CD4-positive, alpha-beta T cell (primary cell): Measurements from ENCODE around the gene SCAF8. TPM values are rescaled to one million over a fixed set of nuclear protein-coding genes. Genes with fewer than 3 reads are reported as not detected.

ENCODE experiments used
- ATAC-seq: fragments of 200-7000 bp; cut with Tn5 transposase; one replicate; pipeline ENCODE4 v1.10.0; 2022; ENCODE audit warnings: mild to moderate bottlenecking; ENCODE audit not compliant: poor library complexity
- CTCF ChIA-PET: fragments of 350-600 bp; sonication (Branson Sonifier 250); formaldehyde crosslinking; loops from one replicate; lab custom pipeline; 2021; ENCODE audit warnings: antibody characterized with exemption, inconsistent platforms; lab: Charles Lee
- POLR2A ChIA-PET: fragments of 350-600 bp; sonication (Branson Sonifier 250); formaldehyde crosslinking; loops from one replicate; lab custom pipeline; 2021; ENCODE audit warnings: antibody characterized with exemption, inconsistent platforms; lab: Charles Lee
- DNase-seq, 14 experiments: peaks; one replicate each; pipeline ENCODE4 v3.0.0-alpha.2; 2013 to 2020; ENCODE audit warnings: mixed read lengths in 2 of 14
- H3K27ac ChIP-seq, 2 donors: one replicate each; pipeline versions ENCODE4 v1.5.1 to v1.7.0; 2013; ENCODE audit warnings: low read length in 2 of 2, low read depth in 1 of 2, mild to moderate bottlenecking in 1 of 2
- H3K27me3 ChIP-seq, 2 experiments: 1 replicate in 1 of 2; 2 replicates in 1 of 2; pipeline versions ENCODE4 v1.6.1 to v1.7.0; 2013; ENCODE audit warnings: low read length in 2 of 2, control low read depth in 1 of 2, mild to moderate bottlenecking in 1 of 2, moderate library complexity in 1 of 2; ENCODE audit not compliant: insufficient read depth in 2 of 2, control insufficient read depth in 1 of 2
- H3K36me3 ChIP-seq: one replicate; pipeline ENCODE4 v1.6.1; 2013; ENCODE audit warnings: low read length, control low read depth; ENCODE audit not compliant: insufficient read depth
- H3K4me1 ChIP-seq: one replicate; pipeline ENCODE4 v1.6.1; 2013; ENCODE audit warnings: low read length, control low read depth; ENCODE audit not compliant: insufficient read depth
- H3K4me3 ChIP-seq: one replicate; pipeline ENCODE4 v1.5.1; 2013; ENCODE audit warnings: mild to moderate bottlenecking, low read length, moderate library complexity
- H3K9me3 ChIP-seq, 2 experiments: 1 replicate in 1 of 2; 2 replicates in 1 of 2; pipeline versions ENCODE4 v1.6.1 to v1.7.0; 2013; ENCODE audit warnings: low read length in 2 of 2, mild to moderate bottlenecking in 2 of 2, control low read depth in 1 of 2, moderate library complexity in 1 of 2; ENCODE audit not compliant: control insufficient read depth in 1 of 2, insufficient read depth in 1 of 2
- H3K27ac Mint-ChIP-seq: one replicate; pipeline ENCODE4 v1.8.0; 2020; ENCODE audit warnings: mixed read lengths
- H3K27me3 Mint-ChIP-seq: one replicate; pipeline ENCODE4 v1.8.0; 2021; ENCODE audit warnings: mixed read lengths
- H3K36me3 Mint-ChIP-seq: one replicate; pipeline ENCODE4 v1.8.0; 2021; ENCODE audit warnings: low read depth, mixed read lengths
- H3K4me1 Mint-ChIP-seq: one replicate; pipeline ENCODE4 v1.8.0; 2021; ENCODE audit warnings: low read depth, mixed read lengths
- H3K4me3 Mint-ChIP-seq: one replicate; pipeline ENCODE4 v1.8.0; 2020; ENCODE audit warnings: mild to moderate bottlenecking, mixed read lengths
- H3K9me3 Mint-ChIP-seq: one replicate; pipeline ENCODE4 v1.8.0; 2020; ENCODE audit warnings: mixed read lengths
- intact Hi-C, 2 experiments: fragments of 100-400 bp; cut with DNase I in 1 of 2; cut with micrococcal nuclease in 1 of 2; formaldehyde crosslinking; loops; one replicate each; pipeline versions ENCODE4 v1.15.1 to v1.9.0; 2023 to 2025; cut with DNase I, micrococcal nuclease
- total RNA-seq, 174 experiments: library from RNA in 2 of 174; stranded (reverse) in 2 of 174; gene quantifications; one replicate each; pipeline ENCODE4 v1.2.3 and lab custom pipeline; 2021 to 2026
- TF ChIP-seq, protein P1 (sequence below): fragments of 200-600 bp; IDR thresholded peaks from one replicate; pipeline ENCODE4 v1.8.0; 2022; ENCODE audit warnings: antibody characterized with exemption, mild to moderate bottlenecking

The SCAF8 gene
- total RNA-seq, 2 experiments from 2014 or later: 82.6 to 83.8 TPM

GRCh38 chr6:154829970-154830369 is 96.8 kb downstream of the SCAF8 start:
- ATAC-seq: no peak

GRCh38 chr6:154830771-154831170 is 97.6 kb downstream of the SCAF8 start:
- Mint-ChIP-seq H3K9me3 (no peaks in the 10 kb centered on the region), H3K4me3 (no peak overlapping the region), H3K27ac (no peak overlapping the region), H3K4me1 (peaks cover 34% of the 10 kb centered on the region), H3K36me3 (peaks cover 88% of the 10 kb centered on the region), H3K27me3 (no peaks in the 10 kb centered on the region)
- no peak overlapping the region for H3K27ac ChIP-seq
- no peaks in the 10 kb centered on the region for H3K9me3 ChIP-seq
- ChIA-PET CTCF (interaction anchor here (1.3 kb wide), 1 partner anchor 155 kb away, joined by 4 read pairs; no protein-coding TSS in a partner anchor), POLR2A (no interaction called here)
- TF ChIP-seq, protein P1, sequence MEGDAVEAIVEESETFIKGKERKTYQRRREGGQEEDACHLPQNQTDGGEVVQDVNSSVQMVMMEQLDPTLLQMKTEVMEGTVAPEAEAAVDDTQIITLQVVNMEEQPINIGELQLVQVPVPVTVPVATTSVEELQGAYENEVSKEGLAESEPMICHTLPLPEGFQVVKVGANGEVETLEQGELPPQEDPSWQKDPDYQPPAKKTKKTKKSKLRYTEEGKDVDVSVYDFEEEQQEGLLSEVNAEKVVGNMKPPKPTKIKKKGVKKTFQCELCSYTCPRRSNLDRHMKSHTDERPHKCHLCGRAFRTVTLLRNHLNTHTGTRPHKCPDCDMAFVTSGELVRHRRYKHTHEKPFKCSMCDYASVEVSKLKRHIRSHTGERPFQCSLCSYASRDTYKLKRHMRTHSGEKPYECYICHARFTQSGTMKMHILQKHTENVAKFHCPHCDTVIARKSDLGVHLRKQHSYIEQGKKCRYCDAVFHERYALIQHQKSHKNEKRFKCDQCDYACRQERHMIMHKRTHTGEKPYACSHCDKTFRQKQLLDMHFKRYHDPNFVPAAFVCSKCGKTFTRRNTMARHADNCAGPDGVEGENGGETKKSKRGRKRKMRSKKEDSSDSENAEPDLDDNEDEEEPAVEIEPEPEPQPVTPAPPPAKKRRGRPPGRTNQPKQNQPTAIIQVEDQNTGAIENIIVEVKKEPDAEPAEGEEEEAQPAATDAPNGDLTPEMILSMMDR: no peak
- H3K4me3 ChIP-seq: no peak overlapping the region
- H3K27me3 ChIP-seq: no peaks in the 10 kb centered on the region
- intact Hi-C loops: no loop called here
- H3K36me3 ChIP-seq: peaks cover 61% of the 10 kb centered on the region
- ATAC-seq (no peak), DNase-seq (no peak)
- H3K4me1 ChIP-seq: no peaks in the 10 kb centered on the region

More at GRCh38 chr6:154829970-154830369, 96.8 kb downstream of the SCAF8 start:
- peaks cover 69% of the 10 kb centered on the region for H3K36me3 ChIP-seq
- ChIA-PET POLR2A (no interaction called here), CTCF (interaction anchor here (1.3 to 1.4 kb wide), 2 partner anchors 154 kb away, joined by 4 read pairs; no protein-coding TSS in a partner anchor)
- Mint-ChIP-seq H3K27ac (no peak overlapping the region), H3K4me1 (peaks cover 27% of the 10 kb centered on the region), H3K9me3 (no peaks in the 10 kb centered on the region), H3K4me3 (no peak overlapping the region), H3K36me3 (peaks cover 88% of the 10 kb centered on the region), H3K27me3 (no peaks in the 10 kb centered on the region)
- no peaks in the 10 kb centered on the region for H3K27me3 ChIP-seq
- no peak overlapping the region for H3K4me3 ChIP-seq
- DNase-seq: no peak
- no peaks in the 10 kb centered on the region for H3K4me1 ChIP-seq
- TF ChIP-seq, protein P1: no peak
- intact Hi-C loops: no loop called here
- no peaks in the 10 kb centered on the region for H3K9me3 ChIP-seq
- H3K27ac ChIP-seq: no peak overlapping the region

DNA sequence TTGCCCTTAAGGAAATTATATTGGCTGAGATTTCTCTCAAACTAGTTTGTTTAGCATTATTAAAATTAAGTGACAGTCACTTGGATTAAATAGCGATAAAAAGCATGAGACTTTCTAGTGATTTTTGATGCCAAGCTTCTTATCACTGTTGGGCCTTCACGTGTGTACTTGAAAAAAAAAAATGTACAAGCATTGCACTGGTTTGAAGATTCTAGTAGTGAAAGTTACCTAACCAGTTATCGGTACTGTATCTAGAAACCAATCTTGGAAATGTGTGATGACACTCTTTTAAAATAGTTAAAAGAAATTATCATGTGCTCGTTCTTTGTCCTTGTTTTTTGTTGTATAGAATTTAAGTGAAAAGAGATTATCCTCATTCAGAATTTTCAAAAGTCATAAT is 102.1 kb downstream of the SCAF8 start:
- peaks cover 72% of the 10 kb centered on the region for H3K36me3 Mint-ChIP-seq
- intact Hi-C loops: no loop called here
- TF ChIP-seq, protein P1: no peak
- H3K4me1 ChIP-seq: no peaks in the 10 kb centered on the region
- no peak overlapping the region for H3K27ac ChIP-seq
- H3K9me3 ChIP-seq: no peaks in the 10 kb centered on the region
- no peak overlapping the region for H3K27ac Mint-ChIP-seq
- no peaks in the 10 kb centered on the region for H3K27me3 Mint-ChIP-seq
- no peak overlapping the region for H3K4me3 ChIP-seq
- peaks cover 41% of the 10 kb centered on the region for H3K36me3 ChIP-seq
- no peaks in the 10 kb centered on the region for H3K9me3 Mint-ChIP-seq
- ATAC-seq (no peak), DNase-seq (no peak)
- POLR2A ChIA-PET: no interaction called here
- no peak overlapping the region for H3K4me3 Mint-ChIP-seq
- H3K27me3 ChIP-seq: no peaks in the 10 kb centered on the region
- CTCF ChIA-PET: interaction anchor here (1.2 kb wide), 1 partner anchor 27 kb away, joined by 4 read pairs; no protein-coding TSS in a partner anchor
- peaks cover 51% of the 10 kb centered on the region for H3K4me1 Mint-ChIP-seq
